HG02938 (cell line): ENCODE data around the gene EXO1.
A peak's percentile ranks its signal among the peaks of the same experiment; 100 is the strongest.
"Not testable (repeated sequence)": the region's sequence is repeated elsewhere in the genome, so short reads cannot be mapped to it uniquely, and the experiment has no call there.

Source experiments
- ATAC-seq: cut with Tn5 transposase; IDR thresholded peaks from one replicate; pipeline ENCODE4 v1.9.1; 2021; ENCODE audit warnings: mild to moderate bottlenecking, moderate library complexity; ENCODE audit not compliant: unreplicated experiment

The EXO1 gene

DNA sequence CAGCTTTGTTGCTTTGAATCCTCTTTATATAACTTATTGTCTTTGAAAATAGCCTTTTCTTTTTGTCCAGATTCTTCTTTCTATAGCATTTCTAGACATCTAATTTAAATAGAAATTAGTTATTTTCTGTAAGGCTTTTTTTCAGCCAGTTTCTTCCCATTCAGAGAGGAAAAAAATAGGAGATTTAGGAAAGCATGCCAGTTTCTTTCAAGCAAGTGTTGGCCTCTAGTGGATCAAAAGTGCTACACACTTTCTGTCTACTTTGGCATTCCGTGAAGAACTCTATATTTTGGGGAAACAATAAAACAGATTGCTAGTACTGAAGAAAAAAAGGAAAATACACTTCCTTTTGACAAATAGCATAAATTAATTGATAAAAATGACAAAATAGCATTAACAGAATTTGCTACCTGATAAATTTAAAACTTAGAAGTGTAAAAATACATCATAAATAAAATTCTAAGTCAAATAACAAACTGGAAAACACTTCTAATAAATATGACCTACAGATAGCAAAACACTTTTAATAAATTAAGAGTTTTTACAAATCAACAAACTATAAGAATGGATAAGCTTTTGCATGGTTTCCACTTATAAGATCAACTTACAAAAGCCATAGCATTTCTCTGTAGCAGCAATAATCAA is 13.1 kb upstream of the EXO1 start:
- no peak for ATAC-seq

DNA sequence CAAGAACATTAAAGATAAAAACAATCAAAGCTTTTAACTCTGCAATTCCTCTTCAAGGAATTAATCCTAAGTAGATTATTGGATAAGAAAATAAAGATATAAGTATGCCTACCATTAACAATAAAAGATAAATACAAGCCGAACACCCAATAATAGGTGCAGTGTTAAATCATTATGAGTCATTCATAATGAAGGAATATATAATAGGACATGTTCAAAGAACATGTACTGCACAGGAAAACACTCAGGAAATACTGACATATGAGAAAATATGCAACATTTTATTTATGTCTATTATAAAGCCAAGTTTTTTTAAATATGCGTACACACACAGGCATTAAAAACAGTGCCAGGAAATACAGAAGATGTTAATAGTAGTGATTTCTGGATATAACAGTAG is 11.1 kb upstream of the EXO1 start:
- ATAC-seq: no peak

DNA sequence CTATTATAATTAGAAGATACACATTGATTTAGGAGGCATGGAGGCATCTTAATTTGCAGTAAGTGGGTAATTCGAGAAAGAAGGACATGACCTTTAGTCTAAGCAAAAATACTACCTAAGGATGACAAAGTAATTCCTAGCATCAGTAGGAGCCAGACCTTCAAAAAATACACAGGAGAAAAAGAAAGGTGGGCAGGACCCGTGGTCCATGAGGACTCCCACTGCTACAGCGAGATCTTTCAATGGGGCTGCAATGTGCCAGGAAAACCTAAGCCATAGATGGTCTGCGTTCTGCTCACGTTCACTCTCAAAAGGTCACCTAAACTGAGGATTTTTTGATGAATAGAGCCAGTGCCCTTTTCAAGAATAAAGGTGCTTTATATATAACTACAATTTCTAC is 10.6 kb upstream of the EXO1 start:
- no peak for ATAC-seq

DNA sequence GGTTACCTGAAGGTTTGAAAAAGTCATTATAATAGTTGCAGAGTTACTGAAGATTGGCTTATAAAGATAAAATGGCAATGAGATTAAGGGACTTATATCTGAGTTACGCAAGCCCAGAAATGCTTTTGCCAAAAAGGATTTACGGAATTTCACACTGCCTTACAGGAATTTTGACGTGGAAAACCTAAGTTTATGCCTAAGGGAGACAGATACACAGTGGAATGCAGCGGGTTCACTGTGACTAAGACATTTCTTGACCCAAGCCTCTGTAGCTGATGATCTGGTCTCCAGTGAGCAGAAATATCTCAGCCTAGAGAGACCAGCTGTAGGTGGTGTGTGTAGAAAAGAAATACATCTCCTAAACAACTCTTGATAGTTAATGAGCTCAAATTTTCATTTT is 10.1 kb upstream of the EXO1 start:
- ATAC-seq: no peak

- no peak for ATAC-seq
Observed at GRCh38 chr1:241838897-241839296, 9.1 kb upstream of the EXO1 start.

GRCh38 chr1:241839369-241839979 is 8.5 kb upstream of the EXO1 start:
- no peak for ATAC-seq

GRCh38 chr1:241840164-241840563 is 7.8 kb upstream of the EXO1 start:
- no peak for ATAC-seq

DNA sequence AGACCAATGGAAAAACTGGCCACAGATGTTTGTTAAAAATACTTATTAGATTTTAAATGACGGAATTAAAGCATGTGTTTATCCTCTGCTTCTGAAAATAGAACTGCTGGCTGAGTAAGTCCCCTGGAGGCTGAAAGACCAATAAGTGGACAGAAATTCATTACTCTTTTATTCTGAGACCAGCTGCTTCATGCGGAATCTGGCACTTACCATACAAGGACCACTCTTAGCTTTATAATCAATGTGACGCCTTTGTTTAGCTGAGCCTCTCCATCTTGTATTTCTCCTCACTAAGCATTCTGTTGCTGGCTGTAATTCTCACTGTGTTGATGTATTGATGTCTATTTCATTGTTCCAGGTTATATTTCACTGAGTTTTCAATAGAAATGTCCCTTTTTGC is 6.3 kb upstream of the EXO1 start:
- no peak for ATAC-seq

- no peak for ATAC-seq
Observed at GRCh38 chr1:241842565-241842964, 5.4 kb upstream of the EXO1 start.

GRCh38 chr1:241844593-241844992 is 3.4 kb upstream of the EXO1 start:
- ATAC-seq: no peak

DNA sequence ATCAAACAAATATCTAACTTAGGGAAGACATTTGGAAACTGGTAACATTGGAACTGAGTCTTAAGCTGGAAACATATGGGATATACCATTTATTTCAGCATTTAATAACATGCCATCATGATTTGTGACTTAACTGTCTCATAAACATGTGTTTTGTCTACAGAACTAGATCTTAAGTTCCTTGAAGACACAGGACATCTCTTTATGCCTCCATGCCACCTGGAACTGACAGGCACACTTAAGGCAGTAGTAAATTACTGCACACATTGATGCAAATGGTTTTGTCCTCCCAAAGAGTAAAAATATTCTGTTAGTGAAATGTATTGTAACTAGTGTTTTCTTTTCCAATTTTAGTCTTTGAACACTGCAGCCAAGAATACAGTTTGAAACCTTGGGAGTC is 1.6 kb upstream of the EXO1 start:
- ATAC-seq: no peak

DNA sequence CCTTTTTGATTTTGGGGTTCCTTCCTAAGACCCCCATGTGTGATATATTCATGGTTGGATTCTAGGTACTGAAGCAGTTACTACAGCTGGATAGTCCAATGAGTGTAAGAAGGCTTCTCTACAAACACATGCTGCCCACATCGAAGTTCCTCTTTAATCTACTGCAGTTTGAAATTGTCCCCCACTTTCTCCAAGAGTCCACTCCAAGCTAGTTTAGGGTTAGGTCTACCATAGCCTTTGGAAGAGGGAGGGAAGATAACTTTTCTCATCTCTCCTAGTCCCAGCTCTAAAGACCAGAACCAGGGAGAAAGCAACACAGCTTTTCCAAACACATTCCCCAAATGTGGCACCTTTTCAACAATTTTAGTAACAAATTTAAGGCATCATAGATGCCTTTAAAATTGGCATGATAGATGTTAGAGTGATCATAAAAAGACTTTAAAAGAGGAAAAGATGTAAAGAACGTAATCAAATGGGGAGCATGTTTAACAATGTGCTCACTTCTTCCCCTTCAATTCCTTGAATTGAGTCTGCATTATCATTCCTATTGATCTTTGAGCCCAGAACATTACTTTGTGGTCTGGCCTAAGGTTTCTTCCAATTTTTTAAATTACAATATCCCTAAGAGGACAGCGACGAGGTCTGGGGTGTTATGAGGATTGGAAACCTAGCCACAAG is 1.0 kb upstream of the EXO1 start:
- no peak for ATAC-seq

DNA sequence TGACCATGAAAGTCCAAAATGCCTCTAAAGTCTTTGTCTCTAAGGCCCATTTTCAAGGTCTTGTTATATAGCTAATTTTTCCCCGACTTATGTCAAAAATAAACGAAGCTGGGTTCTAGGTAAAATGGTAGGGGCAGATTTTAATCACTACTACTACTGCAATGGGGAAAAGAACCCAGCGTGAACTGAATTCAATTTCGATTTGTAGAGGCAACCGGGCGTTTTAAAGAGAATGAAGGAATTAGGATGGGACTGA is 536 bp upstream of the EXO1 start:
- ATAC-seq: no peak

DNA sequence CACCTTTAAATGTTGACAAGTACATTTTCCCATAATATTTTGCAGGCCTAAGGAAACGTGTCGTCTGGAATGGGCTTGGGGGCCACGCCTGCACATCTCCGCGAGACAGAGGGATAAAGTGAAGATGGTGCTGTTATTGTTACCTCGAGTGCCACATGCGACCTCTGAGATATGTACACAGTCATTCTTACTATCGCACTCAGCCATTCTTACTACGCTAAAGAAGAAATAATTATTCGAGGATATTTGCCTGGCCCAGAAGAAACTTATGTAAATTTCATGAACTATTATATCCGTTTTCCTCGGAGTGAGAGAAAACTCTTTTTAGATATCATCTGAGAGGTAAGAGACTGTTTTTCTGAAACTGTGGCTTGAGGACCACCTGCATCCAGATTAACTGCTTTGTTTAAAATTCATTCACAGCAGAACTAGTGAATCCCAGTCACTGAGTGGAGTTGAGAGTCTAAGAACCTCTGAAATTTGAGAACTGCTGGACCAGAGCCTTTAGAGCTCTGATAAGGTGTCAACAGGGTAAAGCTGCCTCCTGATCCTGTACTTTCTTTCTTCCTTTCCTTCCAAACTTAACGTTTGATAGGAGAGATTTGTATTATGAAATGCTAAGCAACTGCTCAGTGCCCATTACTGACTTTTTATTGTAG is 811 bp downstream of the EXO1 start:
- ATAC-seq: peak; percentile 14

DNA sequence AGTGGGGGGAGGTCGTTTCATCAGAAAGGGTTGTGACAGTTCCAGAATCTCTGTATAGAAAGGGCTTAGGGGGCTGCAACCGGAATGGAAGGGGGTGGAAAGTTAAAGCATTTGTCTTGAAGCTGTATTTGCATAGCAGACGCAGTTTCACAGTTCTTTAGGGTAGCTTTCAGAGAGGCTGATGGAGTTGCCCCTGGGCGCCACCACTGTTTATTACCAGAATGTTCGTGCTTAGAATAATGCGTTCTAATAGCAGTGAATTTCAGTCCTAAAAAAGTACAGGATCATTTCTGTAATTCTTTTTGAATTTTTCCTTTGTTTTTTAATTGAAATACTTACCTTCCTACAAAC is 1.3 kb downstream of the EXO1 start:
- no peak for ATAC-seq

GRCh38 chr1:241855545-241856140 is 7.6 kb downstream of the EXO1 start:
- ATAC-seq: not testable (repeated sequence)

- peak; percentile 76 for ATAC-seq
Observed at GRCh38 chr1:241857131-241857530, 9.1 kb downstream of the EXO1 start.

- no peak for ATAC-seq
Observed at GRCh38 chr1:241860922-241861321, 12.9 kb downstream of the EXO1 start.

DNA sequence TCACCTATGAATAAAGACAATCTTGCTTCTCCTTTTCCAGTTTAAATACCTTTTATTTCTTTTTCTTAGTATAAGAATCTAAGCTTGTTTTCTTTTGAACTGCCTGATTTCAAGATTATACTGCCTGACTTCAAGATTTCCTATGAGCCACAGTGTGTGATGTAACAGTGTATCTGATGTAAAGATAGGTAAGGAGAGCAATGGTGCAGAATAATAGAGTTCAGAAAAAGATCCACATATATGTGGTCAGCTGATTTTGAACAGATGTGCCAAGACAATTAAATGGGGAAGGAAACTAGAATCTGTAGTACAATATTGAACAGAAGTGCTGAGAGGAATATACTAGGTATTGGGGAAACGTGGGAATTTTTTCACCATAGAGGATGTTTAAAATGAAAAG is 21.0 kb downstream of the EXO1 start:
- no peak for ATAC-seq

DNA sequence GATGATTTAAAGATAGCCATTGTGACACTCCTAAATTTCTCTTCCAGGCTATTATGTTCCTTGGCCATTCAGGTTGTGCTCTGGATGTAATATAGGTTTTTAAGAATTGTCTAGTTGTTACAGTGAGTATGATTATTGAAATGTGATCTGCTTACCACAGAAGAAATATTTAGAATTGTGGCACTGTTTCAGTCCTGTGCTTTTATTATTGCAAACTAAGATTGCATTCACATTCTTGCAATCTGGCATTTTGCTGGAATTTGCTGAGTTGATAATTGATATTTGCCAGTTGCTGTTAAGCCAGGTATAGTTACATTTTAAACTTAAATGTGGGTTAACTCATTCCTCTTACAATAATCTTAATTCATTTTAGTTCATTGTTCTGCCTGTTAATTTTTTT is 22.3 kb downstream of the EXO1 start:
- ATAC-seq: no peak

- no peak for ATAC-seq
Observed at GRCh38 chr1:241870746-241871430, 22.9 kb downstream of the EXO1 start.
